Suppressor macrophage treated with lipopolysaccharide for 1 hour (primary cell): Measurements from ENCODE around the gene MYDGF.

Experiments used
- DNase-seq, 3 donors: peaks; one replicate each; pipeline ENCODE4 v3.0.0-alpha.2; 2020 to 2022

Gene MYDGF

GRCh38 chr19:4640247-4641000 is 29.7 kb downstream of the MYDGF start:
- DNase-seq = no peak

- peak in 1 of 3 donors; percentile 29 for DNase-seq
Measured at GRCh38 chr19:4639531-4640246, 30.5 kb downstream of the MYDGF start.

GRCh38 chr19:4638828-4639530 is 31.2 kb downstream of the MYDGF start, which contains the start of gene TNFAIP8L1:
Gene TNFAIP8L1 (plus strand): TSS chr19:4639516. CDS start chr19:4651870, 12,354 bp downstream.
- peak; percentile 99 to 100 (median 99) for DNase-seq

- DNase-seq = no peak
Measured at GRCh38 chr19:4638317-4638716, 31.8 kb downstream of the MYDGF start.

GRCh38 chr19:4636761-4637160 is 33.4 kb downstream of the MYDGF start:
- DNase-seq = no peak

- DNase-seq = peak; percentile 66 to 87 (median 76)
Measured at GRCh38 chr19:4636151-4636717, 33.9 kb downstream of the MYDGF start.

GRCh38 chr19:4635754-4636116 is 34.4 kb downstream of the MYDGF start:
- DNase-seq = no peak

- peak; percentile 89 to 93 (median 93) for DNase-seq
Measured at GRCh38 chr19:4633140-4633967, 36.8 kb downstream of the MYDGF start.

- peak in 1 of 3 donors; percentile 41 for DNase-seq
Measured at GRCh38 chr19:4624733-4625362, 45.3 kb downstream of the MYDGF start.

GRCh38 chr19:4624301-4624700 is 45.8 kb downstream of the MYDGF start:
- no peak for DNase-seq

- DNase-seq = peak; percentile 55 to 75 (median 61)
Measured at GRCh38 chr19:4622695-4623421, 47.3 kb downstream of the MYDGF start.

GRCh38 chr19:4620675-4621074 is 49.5 kb downstream of the MYDGF start:
- no peak for DNase-seq

- no peak for DNase-seq
Measured at GRCh38 chr19:4619668-4620294, 50.4 kb downstream of the MYDGF start.

- DNase-seq = no peak
Measured at GRCh38 chr19:4618019-4618418, 52.1 kb downstream of the MYDGF start.

- no peak for DNase-seq
Measured at GRCh38 chr19:4613254-4613751, 56.8 kb downstream of the MYDGF start.

GRCh38 chr19:4609878-4610511 is 60.1 kb downstream of the MYDGF start:
- peak; percentile 45 to 61 (median 59) for DNase-seq
